CD4-positive, alpha-beta T cell treated with Interleukin-2 at 100 ng/mL for 4 hours (primary cell): ENCODE results near the gene PRKN.
"Not testable (repeated sequence)": the region's sequence is repeated elsewhere in the genome, so short reads cannot be mapped to it uniquely, and the experiment has no call there.

ENCODE experiments used
- DNase-seq: peaks from one replicate; pipeline ENCODE4 v3.0.0-alpha.2; 2020; ENCODE audit warnings: low spot score

The PRKN gene

DNA sequence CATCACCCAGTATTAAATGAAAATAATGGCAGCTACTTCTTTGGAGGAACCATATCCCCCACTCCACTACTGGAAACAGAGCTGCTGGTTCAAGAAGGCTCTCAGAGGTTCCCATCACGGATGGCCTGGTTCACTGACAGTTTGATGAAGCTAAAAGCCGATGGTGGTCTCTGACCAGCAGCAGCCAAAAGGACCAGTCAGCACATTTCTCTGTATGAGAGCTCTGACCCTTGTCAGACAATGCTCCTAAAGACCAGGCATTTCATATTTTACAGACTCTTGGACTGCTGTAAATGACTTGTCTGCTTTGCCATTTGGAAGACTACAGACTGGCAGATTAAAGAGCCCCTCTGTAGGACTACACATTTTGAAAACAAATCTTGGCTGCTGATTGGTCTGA lies 16.6 kb downstream of the PRKN start:
- no peak for DNase-seq

- no peak for DNase-seq
These were observed 17.1 kb downstream of the PRKN start for GRCh38 chr6:162710419-162710818.

- no peak for DNase-seq
These were observed 18.1 kb downstream of the PRKN start for GRCh38 chr6:162709431-162709830.

GRCh38 chr6:162708971-162709370 lies 18.6 kb downstream of the PRKN start:
- no peak for DNase-seq

DNA sequence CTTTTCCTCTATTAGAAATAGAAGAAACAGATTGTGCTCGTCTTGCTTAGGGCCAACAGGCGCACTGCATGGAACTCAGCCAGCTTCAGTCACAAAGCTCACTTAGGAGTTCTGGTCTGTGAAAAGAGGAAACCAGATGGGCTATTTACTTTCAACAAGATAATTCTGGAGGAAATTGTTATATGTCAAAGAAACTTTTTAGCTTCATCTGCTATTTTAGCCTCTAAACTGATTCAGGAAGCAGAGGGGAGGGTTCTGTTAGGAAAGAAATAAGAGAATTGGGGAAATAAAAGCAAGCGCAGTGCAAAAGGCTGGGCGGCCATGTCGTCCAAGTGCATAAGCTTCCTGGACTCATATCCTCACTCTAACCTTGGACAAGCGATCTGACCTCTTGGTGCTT lies 21.3 kb downstream of the PRKN start:
- no peak for DNase-seq

DNA sequence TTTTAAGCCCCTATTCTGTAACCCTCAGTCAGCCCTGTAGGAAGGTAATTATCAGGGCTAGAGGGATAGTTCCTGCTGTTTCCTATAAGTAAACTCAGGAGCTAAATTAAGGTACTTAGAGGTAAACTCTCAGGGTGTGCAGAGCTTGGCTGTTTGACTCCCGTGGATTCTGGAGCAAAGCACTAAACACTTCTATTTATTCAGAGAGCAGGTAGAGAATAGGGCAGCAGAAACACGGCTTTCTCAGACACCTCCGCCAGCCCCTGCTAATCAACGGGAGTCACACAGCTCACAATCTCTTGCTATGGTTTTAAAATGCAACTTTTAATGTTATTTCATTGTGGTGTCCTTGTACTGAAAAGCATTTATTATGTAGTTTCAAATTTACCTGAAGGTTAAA lies 21.8 kb downstream of the PRKN start:
- no peak for DNase-seq

DNA sequence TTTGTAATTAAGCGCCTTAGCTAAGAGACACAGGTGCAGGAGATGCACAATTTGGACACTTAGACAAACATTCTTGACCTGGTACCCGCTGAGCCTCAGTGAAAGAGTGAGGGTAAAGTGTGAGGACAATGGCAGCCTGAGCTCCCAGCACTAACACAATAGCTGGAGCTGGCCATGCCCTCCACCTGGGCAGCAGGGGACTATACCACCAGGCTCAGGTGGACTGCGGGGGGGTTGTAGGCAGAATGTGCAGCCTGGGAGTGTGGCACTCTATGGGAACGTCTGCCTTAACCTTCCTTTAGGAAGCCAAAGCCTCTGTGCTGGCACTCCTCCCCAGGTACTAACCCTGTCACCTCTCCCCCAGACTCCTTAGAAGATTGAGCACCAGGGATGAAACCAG lies 23.6 kb downstream of the PRKN start:
- DNase-seq, result no peak

DNA sequence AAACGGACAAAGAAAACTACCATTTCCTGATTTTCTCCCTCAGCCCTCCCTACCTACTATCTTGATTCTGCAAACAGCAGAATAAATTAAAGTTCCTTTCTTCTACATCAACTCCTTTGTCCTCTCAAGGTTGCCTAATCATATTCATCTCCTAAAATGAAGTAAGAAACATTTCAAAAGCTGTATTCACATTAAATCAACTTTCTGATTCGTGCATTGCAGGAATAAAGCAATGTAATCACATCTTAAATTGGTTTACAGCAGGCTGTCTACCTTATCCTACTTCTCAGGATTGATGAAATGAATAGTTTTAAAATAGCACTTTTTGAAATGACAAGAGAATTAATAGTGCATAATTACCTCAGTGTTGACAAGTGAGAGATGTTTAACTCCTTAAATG lies 25.1 kb downstream of the PRKN start:
- no peak for DNase-seq

DNA sequence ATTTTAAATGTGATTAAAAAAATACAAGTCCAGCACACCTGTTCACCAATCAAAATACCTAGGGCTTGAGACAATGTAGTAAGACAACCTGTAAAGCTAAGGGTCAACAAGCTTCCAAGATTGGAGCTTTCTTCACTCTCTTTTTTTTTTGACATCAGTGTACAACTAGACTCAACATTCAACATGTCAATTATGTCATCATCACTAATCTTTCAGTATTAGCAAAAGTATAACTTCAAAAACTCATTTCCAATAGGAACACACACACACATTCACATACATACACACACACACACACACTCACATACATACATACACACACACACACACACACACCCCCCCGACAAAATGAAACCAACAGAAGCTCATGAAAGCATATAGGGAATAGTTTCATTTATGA lies 26.0 kb downstream of the PRKN start:
- no peak for DNase-seq

GRCh38 chr6:162700966-162701365 lies 26.6 kb downstream of the PRKN start:
- DNase-seq, result no peak

- no peak for DNase-seq
These were observed 27.6 kb downstream of the PRKN start for GRCh38 chr6:162699961-162700360.

DNA sequence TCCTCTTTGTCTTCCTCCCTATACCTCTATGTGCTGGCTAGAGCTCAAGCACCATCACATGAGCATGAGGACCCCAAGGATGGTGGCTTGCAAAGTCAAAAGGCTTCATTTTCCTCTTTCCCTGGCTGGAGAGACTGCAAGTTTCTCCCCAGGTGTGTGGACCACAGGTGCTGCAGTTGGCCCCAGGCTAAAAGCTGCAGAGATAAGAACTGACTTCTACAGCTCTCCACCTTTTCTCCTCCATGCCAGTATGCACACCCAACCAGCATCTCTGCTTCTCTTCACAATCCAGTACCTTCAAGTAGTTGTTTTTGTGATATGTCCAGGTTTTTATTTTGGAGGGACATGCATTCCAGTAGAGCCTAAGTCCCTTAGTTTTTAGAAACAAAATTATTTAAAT lies 29.1 kb downstream of the PRKN start:
- DNase-seq, result no peak

GRCh38 chr6:162697872-162698403 lies 29.6 kb downstream of the PRKN start:
- no peak for DNase-seq

DNA sequence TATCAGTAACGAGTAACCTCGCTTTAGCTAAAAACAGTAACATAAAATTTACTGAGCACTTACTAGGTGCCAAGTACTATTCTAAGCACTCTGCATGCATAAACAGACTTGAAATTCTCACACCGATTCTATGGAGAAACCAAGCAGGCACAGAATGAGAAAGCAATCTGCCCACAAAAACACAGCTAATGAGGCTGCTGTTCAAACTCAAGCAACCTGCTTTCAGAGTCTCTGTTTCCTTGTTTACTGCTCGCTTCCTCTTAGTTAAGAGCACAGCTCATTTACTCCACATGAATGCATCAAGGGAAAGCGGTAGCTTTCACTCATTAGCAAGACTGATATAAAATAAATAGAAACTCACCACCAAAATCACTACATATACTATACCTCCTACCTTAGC lies 37.4 kb downstream of the PRKN start:
- DNase-seq, result no peak

- DNase-seq, result no peak
These were observed 38.7 kb downstream of the PRKN start for GRCh38 chr6:162688751-162689345.

GRCh38 chr6:162685586-162685985 lies 42.0 kb downstream of the PRKN start:
- DNase-seq, result no peak

DNA sequence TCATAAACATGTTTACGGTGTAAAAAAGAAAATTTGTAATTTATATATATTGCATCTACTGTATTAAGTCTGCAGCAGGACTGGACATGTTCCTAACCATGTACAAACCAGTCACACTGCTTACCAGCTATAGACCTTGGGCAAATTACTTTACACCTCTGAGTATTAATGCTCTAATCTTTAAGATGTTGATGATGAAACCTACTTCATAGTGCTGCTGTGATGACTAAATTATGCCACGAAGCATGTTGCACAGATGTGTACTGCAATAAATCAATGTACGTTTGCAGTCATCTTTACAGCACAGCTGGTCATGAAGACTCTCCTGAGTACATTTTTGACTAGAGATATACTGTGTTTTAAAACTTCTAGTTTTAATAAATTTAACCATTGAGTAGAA lies 42.6 kb downstream of the PRKN start:
- DNase-seq, result no peak

GRCh38 chr6:162684052-162684451 lies 43.5 kb downstream of the PRKN start:
- no peak for DNase-seq

- DNase-seq, result no peak
These were observed 44.4 kb downstream of the PRKN start for GRCh38 chr6:162683135-162683534.

DNA sequence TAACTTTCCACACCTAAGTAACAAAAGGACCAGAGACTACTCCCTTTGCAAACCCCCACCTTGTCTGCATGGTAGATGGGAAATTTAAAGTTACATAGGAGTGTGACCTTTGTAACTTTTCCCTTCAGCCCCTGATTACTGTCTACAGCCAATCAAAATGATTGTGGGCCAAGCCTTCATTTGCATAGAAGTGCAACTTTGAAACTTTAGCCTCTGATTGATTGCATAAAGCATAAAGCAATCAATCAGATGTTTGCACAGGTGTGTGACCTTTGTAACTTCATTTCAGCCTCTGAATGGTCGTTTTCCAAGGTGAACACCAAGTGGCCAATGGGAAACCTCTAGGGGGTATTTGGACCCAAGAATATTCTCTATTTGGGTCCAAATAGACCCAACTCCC lies 46.1 kb downstream of the PRKN start:
- no peak for DNase-seq

- DNase-seq, result no peak
These were observed 46.7 kb downstream of the PRKN start for GRCh38 chr6:162680871-162681270.

DNA sequence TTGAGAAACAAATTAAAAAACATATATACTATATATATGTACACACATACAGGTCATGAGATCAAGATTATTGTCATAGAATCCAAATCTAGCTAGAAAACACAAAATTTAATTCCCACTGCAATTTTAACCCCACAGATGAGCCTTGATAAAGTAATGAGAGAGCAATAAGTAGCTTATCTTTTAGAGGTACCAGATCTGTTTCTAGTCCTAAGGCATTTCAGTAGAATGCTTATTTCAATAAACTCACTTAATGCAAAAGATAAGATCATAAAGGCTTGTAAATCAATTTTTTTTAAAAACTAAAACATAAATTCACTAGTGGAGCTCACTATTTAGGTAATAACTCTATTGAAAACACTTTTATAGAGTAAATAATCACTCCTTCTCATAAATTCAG lies 47.2 kb downstream of the PRKN start:
- no peak for DNase-seq

GRCh38 chr6:162679681-162680080 lies 47.9 kb downstream of the PRKN start:
- DNase-seq, result no peak

- not testable (repeated sequence) for DNase-seq
These were observed 48.7 kb downstream of the PRKN start for GRCh38 chr6:162678896-162679295.

GRCh38 chr6:162675503-162675902 lies 52.1 kb downstream of the PRKN start:
- DNase-seq, result no peak
